ENCODE data around the gene SV2A.
"Not testable (repeated sequence)": the region's sequence is repeated elsewhere in the genome, so short reads cannot be mapped to it uniquely, and the experiment has no call there.

Gene SV2A

DNA sequence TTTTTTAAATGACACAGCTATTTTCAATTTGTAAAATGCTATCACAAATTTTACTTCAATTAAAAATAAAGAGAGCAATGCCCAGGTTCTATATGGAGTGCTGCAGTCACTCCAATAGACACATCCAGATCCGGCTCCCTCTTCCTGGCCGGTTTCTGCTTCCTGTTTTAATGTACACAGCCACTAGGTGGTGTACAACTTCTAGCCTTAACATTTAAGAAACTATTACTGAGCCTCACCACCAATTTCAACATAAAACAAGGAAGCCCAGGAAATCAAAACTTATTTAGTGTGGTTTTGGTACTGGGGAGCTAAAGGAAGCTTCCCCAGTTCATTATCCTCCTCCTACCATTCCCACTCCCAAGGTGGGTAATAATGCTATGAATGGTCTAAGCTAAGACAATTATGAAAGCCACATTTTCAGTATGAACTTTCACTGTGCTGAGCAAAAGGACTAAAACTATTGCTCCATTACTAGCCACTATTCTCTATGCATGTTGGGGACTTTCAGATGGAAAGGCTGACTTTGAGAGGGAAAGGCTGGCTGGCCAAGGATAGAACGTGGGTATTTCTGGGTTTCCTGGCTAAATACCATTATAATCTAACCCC lies 44.5 kb upstream of the SV2A start:
- no peaks in the 10 kb centered on the region for H4K20me1 ChIP-seq (ENCODE audit: insufficient read depth, low read length)
- peak overlapping the region; percentile 26; the same call in 1 of the 2 replicates for H3K4me2 ChIP-seq (ENCODE audit: insufficient read depth, low read length)
- ATAC-seq (ENCODE audit: insufficient read depth, low read depth) (peak; percentile 97), DNase-seq (peak; percentile 73)
- H3K36me3 ChIP-seq (ENCODE audit: insufficient read depth, low read length): no peaks in the 10 kb centered on the region
- peaks cover 3% of the 10 kb centered on the region for H3K9me3 ChIP-seq (ENCODE audit: insufficient read depth, low read length, severe bottlenecking)
- no peak overlapping the region for H3K9ac ChIP-seq (ENCODE audit: low read depth, low read length)
- H3K4me3 ChIP-seq (ENCODE audit: low read depth in 1 of 2, low read length in 2 of 2): no peak overlapping the region
- H2AFZ ChIP-seq (ENCODE audit: low read depth, low read length): peak overlapping the region; percentile 62
- peak overlapping the region; percentile 45; the same call in 1 of the 2 replicates for H3K27ac ChIP-seq (ENCODE audit: low read length)
- H3K79me2 ChIP-seq (ENCODE audit: insufficient read depth, low read length): no peaks in the 10 kb centered on the region
- TF ChIP-seq, protein P1, sequence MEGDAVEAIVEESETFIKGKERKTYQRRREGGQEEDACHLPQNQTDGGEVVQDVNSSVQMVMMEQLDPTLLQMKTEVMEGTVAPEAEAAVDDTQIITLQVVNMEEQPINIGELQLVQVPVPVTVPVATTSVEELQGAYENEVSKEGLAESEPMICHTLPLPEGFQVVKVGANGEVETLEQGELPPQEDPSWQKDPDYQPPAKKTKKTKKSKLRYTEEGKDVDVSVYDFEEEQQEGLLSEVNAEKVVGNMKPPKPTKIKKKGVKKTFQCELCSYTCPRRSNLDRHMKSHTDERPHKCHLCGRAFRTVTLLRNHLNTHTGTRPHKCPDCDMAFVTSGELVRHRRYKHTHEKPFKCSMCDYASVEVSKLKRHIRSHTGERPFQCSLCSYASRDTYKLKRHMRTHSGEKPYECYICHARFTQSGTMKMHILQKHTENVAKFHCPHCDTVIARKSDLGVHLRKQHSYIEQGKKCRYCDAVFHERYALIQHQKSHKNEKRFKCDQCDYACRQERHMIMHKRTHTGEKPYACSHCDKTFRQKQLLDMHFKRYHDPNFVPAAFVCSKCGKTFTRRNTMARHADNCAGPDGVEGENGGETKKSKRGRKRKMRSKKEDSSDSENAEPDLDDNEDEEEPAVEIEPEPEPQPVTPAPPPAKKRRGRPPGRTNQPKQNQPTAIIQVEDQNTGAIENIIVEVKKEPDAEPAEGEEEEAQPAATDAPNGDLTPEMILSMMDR (IDR thresholded peaks at IDR 0.05; ENCODE audit: borderline replicate concordance, extremely low read depth, low read length, poor library complexity, severe bottlenecking): peak; percentile 85
- TF ChIP-seq EZH2 (IDR thresholded peaks at IDR 0.05; ENCODE audit: borderline replicate concordance, low read depth, low read length, severe bottlenecking): no peak
- peaks cover 11% of the 10 kb centered on the region for H3K4me1 ChIP-seq (ENCODE audit: insufficient read depth, low read length)
- no peaks in the 10 kb centered on the region for H3K27me3 ChIP-seq (ENCODE audit: insufficient read depth, low read length, poor library complexity)

DNA sequence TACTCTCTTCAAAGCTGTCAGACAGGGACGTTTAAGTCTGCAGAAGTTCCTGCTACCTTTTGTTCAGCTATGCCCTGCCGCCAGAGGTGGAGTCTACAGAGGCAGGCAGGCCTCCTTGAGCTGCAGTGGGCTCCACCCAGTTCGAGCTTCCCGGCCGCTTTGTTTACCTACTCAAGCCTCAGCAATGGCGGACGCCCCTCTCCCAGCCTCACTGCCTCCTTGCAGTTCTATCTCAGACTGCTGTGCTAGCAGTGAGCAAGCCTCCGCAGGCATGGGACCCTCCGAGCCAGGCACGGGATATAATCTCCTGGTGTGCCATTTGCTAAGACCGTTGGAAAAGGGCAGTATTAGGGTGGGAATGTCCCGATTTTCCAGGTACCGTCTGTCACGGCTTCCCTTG lies 39.9 kb upstream of the SV2A start:
- peaks cover 11% of the 10 kb centered on the region for H3K4me1 ChIP-seq (ENCODE audit: insufficient read depth, low read length)
- H3K4me2 ChIP-seq (ENCODE audit: insufficient read depth, low read length); H3K27me3 ChIP-seq (ENCODE audit: insufficient read depth, low read length, poor library complexity); H3K36me3 ChIP-seq (ENCODE audit: insufficient read depth, low read length); H3K4me3 ChIP-seq (ENCODE audit: low read depth in 1 of 2, low read length in 2 of 2); H3K9me3 ChIP-seq (ENCODE audit: insufficient read depth, low read length, severe bottlenecking); H3K79me2 ChIP-seq (ENCODE audit: insufficient read depth, low read length); H2AFZ ChIP-seq (ENCODE audit: low read depth, low read length); ATAC-seq (ENCODE audit: insufficient read depth, low read depth); H4K20me1 ChIP-seq (ENCODE audit: insufficient read depth, low read length); H3K27ac ChIP-seq (ENCODE audit: low read length); DNase-seq; H3K9ac ChIP-seq (ENCODE audit: low read depth, low read length): not testable (repeated sequence)

DNA sequence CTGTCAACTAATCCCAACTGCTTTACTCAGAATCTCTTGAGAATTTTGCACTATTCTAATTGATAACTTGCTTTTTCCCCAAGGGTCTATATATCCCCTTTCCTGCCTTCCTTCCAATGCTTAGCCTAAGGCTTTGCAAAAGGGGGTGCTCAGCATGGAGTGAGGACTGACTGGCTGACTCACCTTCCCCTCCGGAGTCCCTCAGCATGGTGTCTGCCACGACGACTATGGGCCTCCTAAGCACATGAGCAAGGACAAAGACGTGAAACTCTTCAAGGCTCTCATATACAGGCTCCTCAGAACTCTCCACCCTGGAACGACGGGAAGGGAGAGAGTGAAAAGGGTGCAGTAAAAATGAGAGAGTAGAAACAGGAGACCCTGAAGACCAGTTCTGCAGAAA lies 32.3 kb upstream of the SV2A start:
- Histone ChIP-seq H3K27ac (ENCODE audit: low read length) (no peak overlapping the region), H3K9ac (ENCODE audit: low read depth, low read length) (no peak overlapping the region), H3K27me3 (ENCODE audit: insufficient read depth, low read length, poor library complexity) (no peaks in the 10 kb centered on the region), H3K9me3 (ENCODE audit: insufficient read depth, low read length, severe bottlenecking) (no peaks in the 10 kb centered on the region), H3K36me3 (ENCODE audit: insufficient read depth, low read length) (no peaks in the 10 kb centered on the region), H3K79me2 (ENCODE audit: insufficient read depth, low read length) (no peaks in the 10 kb centered on the region), H2AFZ (ENCODE audit: low read depth, low read length) (no peak overlapping the region), H3K4me3 (ENCODE audit: low read depth in 1 of 2, low read length in 2 of 2) (no peak overlapping the region), H3K4me2 (ENCODE audit: insufficient read depth, low read length) (no peak overlapping the region), H3K4me1 (ENCODE audit: insufficient read depth, low read length) (no peaks in the 10 kb centered on the region), H4K20me1 (ENCODE audit: insufficient read depth, low read length) (no peaks in the 10 kb centered on the region)
- ATAC-seq (ENCODE audit: insufficient read depth, low read depth) (no peak), DNase-seq (no peak)
- TF ChIP-seq, protein P1 (IDR thresholded peaks at IDR 0.05; ENCODE audit: borderline replicate concordance, extremely low read depth, low read length, poor library complexity, severe bottlenecking): no peak
- TF ChIP-seq EZH2 (IDR thresholded peaks at IDR 0.05; ENCODE audit: borderline replicate concordance, low read depth, low read length, severe bottlenecking): no peak

DNA sequence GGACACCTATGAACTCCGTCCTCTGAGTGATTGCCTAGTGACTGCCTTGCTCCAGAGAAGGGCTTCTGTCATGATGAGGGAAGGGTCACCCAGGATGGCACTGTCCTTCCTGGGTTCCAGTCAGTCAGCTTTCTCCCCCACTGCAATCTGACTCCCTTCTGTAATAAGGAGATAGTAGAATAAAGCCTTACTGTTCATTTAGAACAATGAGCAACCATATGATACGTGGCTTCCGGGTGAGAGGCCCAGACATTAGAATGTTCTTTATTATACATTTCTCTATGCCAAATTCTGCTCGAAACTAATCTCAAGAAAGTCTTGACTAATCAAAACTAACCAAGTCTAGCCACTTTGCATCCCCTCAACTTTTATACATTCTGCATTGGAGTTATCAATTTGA lies 27.6 kb upstream of the SV2A start:
- H4K20me1 ChIP-seq (ENCODE audit: insufficient read depth, low read length): no peaks in the 10 kb centered on the region
- ATAC-seq (ENCODE audit: insufficient read depth, low read depth) (no peak), DNase-seq (no peak)
- H3K27me3 ChIP-seq (ENCODE audit: insufficient read depth, low read length, poor library complexity): no peaks in the 10 kb centered on the region
- H3K4me1 ChIP-seq (ENCODE audit: insufficient read depth, low read length): no peaks in the 10 kb centered on the region
- H3K9ac ChIP-seq (ENCODE audit: low read depth, low read length): no peak overlapping the region
- no peak overlapping the region for H3K4me3 ChIP-seq (ENCODE audit: low read depth in 1 of 2, low read length in 2 of 2)
- H3K79me2 ChIP-seq (ENCODE audit: insufficient read depth, low read length): no peaks in the 10 kb centered on the region
- no peak overlapping the region for H3K27ac ChIP-seq (ENCODE audit: low read length)
- no peak for TF ChIP-seq EZH2 (IDR thresholded peaks at IDR 0.05; ENCODE audit: borderline replicate concordance, low read depth, low read length, severe bottlenecking)
- TF ChIP-seq, protein P1 (IDR thresholded peaks at IDR 0.05; ENCODE audit: borderline replicate concordance, extremely low read depth, low read length, poor library complexity, severe bottlenecking): no peak
- no peaks in the 10 kb centered on the region for H3K9me3 ChIP-seq (ENCODE audit: insufficient read depth, low read length, severe bottlenecking)
- no peak overlapping the region for H3K4me2 ChIP-seq (ENCODE audit: insufficient read depth, low read length)
- no peaks in the 10 kb centered on the region for H3K36me3 ChIP-seq (ENCODE audit: insufficient read depth, low read length)
- H2AFZ ChIP-seq (ENCODE audit: low read depth, low read length): no peak overlapping the region
